RPMI7951 (cell line): ENCODE results near the gene TMCO6. TPM values are rescaled to one million over a fixed set of nuclear protein-coding genes. Genes with fewer than 3 reads are reported as not detected.
A peak's percentile ranks its signal among the peaks of the same experiment; 100 is the strongest.
"Not testable (repeated sequence)": the region's sequence is repeated elsewhere in the genome, so short reads cannot be mapped to it uniquely, and the experiment has no call there.

Source experiments
- DNase-seq: peaks from one replicate; pipeline ENCODE4 v3.0.0-alpha.2; 2012; ENCODE audit warnings: low read depth
- total RNA-seq: library from RNA; depleted of rRNA; stranded (reverse); fragments of >200 nt; shearing (Covaris generic); gene quantifications from 2 replicates; pipeline ENCODE4 v1.2.3, GENCODE V29; 2014; rRNA removed

TMCO6 gene
- 6.8 and 9.2 TPM in 2 replicates for total RNA-seq

DNA sequence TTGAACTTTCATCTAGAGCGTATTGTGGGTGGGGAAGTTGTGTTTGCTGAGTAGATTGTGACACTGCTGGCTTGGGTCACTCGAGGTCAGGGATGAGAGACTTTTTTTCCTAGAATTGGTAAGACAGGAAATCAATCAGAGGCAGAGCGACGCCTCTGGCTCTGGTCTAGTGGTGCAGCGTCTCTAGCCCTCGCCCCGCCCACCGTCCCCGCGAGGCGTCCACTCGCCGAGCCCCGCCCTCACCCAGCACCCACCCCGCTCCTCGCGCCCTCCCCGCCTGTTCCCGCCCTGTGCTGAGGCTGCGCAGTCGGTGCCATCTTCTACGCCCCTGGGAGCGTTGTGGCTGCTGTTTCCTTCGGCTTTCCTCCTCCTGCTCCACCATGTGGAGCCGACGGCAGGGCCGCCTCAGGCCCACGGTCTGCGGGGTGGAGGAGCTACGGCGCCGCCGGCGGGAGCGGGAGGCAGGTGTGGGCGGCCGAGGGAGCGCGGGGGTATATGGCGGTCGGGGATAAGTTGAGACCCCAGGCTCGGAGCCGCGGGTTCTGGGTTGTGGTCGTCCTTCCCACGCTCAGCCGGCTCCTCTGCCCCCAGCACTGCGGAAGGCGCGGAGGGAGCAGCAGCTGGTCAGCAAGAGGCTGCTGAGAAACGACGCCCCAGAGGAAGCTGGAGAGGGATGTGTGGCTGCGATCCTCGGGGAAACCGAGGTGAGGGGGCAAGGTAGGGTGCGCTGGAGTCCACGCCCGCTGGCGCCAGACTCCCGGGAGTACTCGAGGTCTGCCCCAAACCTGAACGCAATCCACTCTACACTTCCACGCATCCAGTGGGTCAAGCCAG, at the start of gene TMCO6:
TMCO6 (plus strand) TSS at position 304 of the 834 bp plus-strand sequence; CDS start at position 381, 77 bp downstream.
- DNase-seq: peak; percentile 94

DNA sequence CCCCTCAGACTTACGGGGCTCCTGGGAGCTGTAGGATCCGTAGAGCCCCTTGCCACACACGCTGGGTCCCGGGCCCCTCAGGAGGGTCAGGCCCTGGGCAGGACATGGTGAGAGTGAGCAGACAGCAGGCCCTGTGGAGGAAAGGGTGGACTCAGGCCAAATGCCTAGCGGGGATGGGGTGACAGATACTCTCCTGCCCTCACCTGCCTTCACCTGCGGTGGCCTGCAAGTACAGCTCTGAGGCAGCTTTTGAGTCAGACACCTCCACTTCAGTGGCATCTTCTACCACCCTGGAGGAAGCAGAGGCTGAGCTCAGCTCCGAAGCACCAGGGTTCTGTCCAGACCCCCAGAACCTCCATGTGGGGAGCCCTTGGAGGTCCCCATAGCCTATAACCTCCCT, 48.4 kb upstream of the TMCO6 start:
- no peak for DNase-seq

DNA sequence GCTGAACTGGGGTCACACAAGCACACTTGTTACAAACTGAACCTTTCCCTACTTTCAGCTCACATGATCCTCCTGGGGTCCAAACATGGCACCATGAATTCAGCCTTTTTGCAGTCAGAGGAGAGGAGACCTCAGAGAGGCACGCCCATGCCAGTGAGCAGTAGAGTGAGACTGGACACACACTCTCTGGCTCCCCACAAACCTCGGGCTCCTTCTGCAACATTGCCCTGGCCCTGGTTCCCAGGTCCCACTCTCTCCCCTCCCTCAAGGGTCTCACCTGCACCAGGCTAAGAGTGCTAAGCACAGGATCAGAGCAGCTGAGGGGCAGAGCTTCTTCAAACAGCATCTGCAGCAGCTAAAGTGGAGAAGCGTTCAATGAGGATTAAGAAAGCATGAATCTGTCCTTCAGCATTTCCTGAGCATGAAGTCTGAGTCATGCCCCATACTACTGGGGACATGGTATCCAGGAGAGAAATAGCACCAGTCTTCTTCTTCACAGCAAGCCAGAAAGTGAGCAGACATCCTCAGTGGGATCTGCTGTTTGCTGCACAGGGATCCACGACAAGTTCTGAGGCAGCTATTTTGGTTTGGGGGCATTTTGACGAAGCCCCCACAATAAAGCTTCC, 47.4 kb upstream of the TMCO6 start:
- peak; percentile 35 for DNase-seq

DNA sequence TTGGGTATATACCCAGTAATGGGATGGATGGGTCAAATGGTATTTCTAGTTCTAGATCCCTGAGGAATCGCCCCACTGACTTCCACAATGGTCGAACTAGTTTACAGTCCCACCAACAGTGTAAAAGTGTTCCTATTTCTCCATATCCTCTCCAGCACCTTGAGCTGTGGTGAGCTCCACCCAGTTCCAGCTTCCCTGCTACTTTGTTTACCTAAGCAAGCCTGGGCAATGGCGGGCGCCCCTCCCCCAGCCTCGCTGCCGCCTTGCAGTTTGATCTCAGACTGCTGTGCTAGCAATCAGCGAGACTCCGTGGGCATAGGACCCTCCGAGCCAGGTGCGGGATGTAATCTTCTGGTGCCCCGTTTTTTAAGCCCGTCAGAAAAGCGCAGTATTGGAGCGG, 46.2 kb upstream of the TMCO6 start:
- DNase-seq: not testable (repeated sequence)

DNA sequence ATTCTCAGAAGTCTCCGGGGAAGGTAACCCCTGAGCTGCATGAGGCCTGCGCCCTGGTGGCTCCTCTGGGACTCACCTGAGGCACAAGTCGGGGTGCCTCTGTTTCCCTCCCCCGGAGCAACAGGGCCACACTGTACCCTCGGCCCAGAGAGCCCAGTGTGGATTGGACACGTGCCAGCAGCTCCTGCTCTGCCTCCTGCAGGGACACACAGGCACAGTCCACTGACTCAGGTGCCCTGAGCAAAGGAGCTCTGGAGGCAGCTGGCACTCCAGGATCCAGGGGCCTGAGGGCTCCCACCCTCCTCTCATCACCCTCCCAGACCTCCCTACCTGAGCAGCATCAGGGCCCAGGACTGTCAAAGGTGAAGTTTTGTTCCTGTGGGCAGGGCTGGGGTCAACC, 45.1 kb upstream of the TMCO6 start:
- no peak for DNase-seq

DNA sequence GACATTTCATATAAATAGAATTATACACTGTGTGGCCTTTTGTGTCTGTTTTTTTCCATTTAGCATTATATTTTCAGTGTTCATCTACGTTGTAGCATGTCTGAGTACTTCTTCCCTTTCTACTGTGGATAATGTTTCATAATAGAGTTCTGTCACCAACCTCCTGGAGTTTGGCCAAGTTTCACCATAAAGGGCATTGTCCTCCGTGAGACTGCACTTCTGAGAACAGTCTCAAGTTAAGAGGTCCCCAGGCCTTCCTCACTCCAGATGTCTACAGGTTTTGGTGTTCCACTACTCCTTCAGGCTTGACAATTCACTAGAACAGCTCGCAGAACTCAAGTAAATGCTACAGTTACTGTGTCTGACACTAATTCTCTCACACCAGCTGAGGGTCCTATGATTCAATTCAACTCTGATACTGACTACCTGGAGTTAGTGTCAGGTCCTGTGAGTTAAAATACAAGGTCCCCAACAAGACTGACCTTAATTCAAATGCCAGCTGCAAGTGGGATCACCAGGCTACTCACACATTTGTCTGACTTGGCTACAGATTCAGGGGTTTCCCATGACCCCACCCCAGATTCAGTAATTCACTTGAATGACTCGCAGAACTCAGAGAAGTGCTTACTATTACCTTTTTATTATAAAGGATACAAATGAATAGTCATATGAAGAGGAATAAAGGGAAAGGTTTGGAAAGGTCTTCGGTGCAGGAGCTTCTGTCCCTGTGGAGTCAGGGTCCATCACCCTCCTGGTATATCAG, 43.5 kb upstream of the TMCO6 start:
- DNase-seq: no peak

DNA sequence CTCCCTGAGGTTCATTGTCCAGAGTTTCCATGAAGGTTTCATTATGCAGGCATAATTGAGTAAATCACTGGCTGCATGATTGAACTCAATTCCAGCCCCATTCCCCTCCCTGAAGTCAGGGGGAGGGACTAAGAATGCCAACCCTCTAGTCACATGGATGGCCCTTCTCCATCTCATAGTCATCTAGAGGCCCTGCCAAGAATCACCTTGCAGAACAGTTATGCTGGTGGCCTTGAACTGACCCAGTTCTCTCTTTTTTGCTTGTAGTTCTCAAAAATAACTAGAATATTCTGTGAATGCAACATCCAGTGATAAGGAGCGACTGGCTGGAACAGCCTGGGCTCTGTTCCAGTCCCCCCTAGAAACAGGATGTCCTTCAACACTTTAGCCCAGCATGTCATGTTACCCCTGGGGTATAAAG, 42.9 kb upstream of the TMCO6 start:
- DNase-seq: no peak

DNA sequence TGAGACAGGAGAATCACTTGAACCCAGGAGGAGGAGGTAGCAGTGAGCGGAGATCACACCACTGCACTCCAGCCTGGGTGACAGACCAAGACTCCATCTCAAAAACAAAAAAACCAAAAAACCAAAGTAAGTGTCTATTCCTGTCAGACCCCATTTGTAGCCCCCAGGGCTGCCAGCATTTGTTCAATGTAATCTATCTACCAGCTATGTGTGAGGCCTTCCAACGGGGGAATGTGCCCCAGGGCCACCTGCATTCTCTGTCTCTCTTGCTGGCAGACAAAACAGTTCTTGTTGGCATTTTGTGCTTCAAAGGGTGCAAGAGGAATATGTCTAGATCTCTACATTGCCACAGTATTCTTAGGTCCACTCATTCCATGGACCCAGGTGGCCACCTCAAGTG, 40.4 kb upstream of the TMCO6 start:
- DNase-seq: no peak

DNA sequence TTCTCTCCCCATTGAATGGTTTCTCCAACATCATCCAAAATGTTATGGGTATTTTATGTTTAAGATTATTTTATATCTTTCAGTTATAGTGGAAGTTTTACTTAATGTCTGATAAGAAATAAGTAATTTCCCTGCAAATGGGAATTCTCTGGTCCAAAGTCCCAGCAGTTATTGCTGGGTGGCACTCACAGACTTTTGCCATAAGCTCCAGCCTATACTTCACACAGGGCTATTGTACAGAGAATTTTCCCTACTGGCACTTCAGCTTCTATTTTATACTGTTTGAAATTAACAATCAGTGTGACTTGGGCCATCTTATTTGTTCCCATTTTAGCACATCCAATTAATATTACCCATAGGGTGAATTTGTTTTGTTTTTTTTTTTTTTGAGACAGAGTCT, 39.2 kb upstream of the TMCO6 start:
- DNase-seq: no peak

DNA sequence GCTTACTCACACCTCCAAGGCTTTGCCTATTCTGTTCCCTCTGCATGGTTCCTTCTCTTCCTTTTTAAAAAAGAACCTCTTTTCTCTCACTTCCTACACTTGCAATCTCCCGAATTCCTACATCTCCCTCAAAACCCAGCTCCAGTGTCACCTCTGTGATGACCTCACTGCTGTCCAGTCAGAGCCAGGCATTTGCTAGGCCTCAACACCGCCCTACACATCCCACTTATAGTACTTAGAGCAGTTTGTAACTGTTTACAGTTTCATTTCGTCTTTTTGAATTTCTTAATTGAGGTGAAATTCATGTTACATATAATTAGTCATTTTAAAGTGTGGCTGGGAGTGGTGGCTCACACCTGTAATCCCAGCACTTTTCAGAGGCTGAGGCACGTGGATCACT, 37.1 kb upstream of the TMCO6 start:
- no peak for DNase-seq

DNA sequence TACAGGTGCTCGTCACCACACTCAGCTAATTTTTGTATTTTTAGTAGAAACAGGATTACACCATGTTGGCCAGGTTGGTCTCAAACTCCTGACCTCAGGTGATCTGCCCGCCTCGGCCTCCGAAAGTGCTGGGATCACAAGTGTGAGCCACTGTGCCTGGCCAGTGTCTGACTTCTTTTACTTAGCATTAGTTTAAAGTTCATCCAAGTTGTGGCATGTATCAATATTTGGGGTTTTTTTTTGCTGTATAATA, 35.9 kb upstream of the TMCO6 start:
- DNase-seq: not testable (repeated sequence)

DNA sequence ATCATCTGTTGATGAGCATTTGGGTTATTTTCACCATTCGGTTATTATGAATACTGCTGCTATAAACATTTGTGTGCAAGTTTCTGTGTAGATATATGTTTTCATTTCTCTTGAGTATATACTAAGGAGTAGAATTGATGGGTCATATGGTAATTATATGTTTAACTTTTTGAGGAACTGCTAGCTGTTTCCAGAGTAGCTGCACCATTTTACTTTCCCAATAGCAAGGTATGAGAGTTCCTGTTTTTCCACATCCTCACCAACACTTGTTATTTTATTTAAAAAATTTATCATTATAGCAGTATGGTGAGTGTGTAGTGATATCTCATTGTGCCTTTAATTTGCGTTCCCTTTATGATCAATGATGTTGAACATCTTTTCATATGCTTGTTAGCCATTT, 35.5 kb upstream of the TMCO6 start:
- no peak for DNase-seq

DNA sequence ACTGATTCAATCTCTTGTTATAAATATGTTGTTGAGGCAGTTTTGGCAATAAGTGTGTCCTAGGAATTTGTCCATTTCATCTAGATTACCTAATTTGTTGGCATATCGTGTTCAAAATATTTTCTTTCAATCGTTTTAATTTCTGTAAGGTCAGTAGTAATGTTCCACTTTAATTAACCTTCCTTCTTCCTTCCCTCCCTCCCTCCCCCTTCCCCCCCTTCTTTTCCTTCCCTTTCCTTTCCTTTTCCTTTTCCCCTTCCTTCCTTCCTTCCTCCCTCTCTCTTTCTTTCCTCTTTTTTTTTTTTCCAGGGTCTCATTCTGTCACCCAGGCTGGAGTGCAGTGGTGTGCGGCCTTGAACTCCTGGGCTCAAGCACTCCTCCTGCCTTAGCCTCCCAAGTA, 33.4 kb upstream of the TMCO6 start:
- no peak for DNase-seq

DNA sequence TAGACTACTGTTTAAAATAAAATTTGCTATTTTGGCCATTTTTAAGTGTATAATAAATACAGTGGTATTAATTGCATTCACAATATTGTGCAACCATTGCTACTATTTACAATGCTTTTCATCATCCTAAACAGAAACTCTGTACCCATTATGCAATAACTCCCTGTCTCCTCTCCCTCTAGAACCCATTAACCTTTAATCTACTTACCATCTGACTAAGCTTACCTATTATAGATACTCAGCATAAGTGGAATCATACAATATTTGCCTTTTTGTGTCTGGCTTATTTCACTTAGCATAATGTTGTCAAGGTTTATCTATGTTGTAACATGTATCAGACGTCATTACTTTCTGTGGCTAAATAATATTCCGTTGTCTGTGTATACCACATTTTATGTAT, 32.2 kb upstream of the TMCO6 start:
- no peak for DNase-seq

DNA sequence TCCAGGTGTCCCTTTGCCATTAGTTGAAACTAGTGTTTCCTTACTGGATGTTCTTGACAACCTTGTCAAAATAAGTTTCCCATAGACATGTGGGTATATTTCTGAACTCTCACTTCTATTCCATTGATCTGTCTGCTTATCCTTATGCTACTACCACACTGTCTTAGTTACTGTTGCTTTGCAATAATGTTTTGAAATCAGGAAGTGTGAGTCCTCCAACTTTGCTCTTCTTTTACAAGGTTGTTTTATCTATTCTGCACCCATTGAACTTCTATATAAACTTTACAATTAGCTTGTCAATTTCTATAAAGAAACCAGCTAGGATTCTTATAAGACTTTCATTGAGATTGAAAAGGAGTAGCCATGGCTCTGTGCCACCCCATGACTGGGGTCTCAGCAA, 30.5 kb upstream of the TMCO6 start:
- no peak for DNase-seq

DNA sequence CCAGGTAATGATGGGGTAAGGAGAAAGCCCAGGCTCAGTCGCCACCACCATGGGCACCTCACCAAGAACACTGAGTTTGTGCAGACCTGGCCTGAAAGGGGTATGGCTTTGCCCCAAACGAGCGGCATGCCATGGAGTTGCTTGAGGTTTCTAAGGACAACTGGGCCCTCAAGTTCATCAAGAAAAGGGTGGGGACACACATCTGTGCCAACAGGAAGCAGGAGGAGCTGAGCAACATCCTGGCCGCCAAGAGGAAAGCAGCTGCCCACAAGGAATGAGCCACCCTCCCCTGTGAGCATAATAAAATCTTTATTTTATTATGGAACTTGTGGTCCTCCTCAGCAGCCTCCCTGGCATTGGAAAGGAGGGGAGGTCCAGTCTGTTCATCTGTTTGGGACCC, 30.1 kb upstream of the TMCO6 start:
- peak; percentile 33 for DNase-seq

DNA sequence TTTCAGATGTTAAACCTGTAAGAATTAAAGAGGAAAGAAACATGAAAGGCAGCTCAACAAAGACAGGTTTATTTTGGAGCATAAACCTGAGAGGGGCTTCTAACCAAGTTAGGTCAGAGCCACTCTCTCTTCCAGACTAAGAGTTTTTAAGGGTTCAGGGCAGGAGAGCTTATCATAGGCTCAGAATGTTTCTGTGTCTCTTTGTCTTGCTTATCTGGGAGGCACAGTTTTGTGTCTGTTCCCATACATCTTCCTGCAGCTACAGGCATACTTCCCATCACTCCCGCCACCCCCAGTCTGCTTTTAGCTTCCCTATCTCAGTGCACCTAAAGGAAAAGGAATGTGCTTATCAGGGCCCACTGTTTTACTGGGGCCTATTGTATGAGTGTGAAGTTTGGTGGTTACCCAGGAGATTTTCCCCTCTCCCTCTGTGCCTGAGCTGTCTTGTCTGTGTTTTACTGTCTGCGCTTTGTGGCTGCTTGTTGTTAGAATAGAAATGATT, 28.2 kb upstream of the TMCO6 start:
- no peak for DNase-seq

DNA sequence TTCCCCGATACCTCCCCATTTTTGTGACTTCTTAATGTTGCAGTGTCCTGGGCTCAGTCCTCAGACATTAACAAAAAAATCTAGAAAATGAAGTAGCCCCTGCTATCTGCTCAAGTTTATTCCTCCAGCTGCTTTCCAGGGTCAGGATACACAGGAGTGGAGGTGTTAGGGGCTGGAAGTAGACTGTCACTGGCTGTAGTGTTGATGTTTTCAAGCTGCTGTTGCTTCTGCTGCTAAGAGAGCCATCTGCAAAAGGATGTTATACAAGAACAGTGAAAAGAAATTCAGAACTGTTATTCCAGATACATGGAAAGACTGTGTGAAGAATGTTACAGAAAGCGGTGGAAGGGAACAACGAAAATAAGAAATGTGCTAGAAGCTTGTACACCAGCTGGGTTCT, 16.9 kb upstream of the TMCO6 start:
- no peak for DNase-seq

DNA sequence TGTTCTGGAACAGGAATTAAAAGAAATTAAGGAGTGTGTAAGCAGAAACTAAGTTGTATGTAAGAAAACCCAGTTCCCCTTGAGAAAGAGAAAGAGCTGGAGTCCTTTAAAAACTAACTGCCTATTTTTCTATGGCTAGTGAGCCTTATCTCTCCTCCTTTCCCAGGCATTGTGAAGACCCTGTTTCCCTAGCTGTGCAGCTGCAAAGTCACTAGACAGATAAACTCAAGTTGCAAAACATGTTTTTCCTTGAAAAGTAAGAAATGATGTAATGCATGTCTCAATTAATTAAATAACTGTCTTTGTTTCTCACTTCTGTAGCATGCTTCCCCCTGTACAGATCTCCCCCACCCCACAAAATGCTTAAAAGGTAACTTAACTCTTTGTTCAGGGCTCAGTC, 16.2 kb upstream of the TMCO6 start:
- not testable (repeated sequence) for DNase-seq

DNA sequence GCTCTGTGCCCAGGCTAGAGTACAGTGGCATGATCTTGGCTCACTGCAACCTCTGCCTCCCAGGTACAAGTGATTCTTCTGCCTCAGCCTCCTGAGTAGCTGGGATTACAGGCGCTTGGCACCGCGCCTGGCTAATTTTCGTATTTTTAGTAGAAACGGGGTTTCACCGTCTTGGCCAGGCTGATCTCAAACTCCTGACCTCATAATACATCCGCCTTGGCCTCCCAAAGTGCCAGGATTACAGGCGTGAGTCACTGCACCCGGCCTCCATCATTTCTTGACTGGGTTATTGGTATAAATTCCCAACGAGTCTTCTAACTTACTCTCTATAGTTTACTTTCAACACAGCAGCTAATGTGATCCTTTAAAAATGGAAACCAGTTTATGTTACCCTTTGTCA, 14.4 kb upstream of the TMCO6 start:
- DNase-seq: not testable (repeated sequence)

DNA sequence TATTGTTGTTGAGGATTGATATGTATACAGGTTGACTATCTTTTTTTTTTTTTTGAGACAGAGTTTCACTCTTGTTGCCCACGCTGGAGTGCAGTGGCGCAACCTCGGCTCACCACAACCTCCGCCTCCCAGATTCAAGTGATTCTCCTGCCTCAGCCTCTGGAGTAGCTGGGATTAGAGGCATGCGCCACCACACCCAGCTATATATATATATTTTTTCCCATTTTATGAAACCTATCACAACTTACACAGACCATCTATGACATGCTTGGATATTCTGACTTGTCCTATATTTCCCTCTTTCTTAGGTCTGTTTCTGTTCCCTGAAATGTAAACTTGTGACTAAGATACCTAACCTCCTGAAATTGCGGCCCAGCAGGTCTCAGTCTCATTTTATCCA, 11.3 kb upstream of the TMCO6 start:
- no peak for DNase-seq

DNA sequence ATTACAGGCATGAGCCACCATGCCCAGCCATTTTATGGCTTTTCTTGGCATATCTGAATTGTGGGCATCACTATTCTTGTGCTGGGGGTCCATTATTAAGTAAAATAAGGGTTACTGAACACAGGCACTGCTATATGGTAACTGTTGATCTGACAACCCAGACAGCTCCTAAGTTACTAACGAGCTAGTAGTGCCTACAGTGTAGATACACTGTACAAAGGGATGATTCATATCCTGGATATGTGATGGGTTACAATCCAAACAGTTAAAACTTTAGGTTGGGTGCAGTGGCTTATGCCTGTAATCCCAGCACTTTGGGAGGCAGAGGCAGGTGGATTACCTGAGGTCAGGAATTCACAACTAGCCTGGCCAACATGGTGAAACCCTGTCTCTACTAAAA, 10.5 kb upstream of the TMCO6 start:
- DNase-seq: no peak
